ENCODE results near the gene KHDRBS1.
A peak's percentile ranks its signal among the peaks of the same experiment; 100 is the strongest.

DNA sequence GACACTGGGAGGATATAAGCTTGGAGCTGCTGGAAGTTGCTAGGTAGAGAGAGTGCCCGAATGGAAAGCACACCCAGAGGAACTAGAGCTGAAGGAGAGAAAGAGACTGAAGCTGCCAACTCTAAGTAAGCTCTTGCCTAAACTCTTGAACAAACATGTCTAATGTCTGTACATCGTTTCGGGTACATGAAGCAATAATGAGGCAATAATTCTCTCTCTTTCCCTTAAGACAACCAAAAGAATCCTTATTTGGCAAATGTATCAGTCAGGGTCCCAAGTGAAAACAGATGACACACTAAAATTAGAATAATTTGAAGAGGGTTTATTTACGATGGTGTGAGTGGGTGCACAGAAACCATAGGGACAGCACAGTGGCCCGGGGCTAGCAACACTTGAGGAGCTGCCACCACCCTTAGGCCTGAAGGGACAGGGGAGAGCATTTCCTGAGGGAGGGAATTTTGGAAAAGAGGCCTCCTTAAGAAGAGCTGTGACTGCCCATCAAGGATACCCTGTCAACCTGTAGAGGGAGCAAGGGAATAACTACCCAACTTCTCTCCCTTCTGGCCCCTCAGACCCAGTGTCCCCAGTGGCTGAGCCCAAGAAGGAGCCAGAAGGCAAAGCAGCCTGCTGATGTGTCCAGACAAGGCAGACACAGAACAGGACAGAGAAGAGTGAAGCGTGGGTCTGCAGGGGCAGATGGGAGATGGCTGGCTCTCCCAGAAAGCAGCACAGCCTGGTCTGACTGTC, 36.1 kb upstream of the KHDRBS1 start:
- TF ChIP-seq RBAK (tag by site-specific recombination; IDR thresholded peaks at IDR 0.05) (no peak), ZNF416 (tag by site-specific recombination; IDR thresholded peaks at IDR 0.05) (no peak), ZNF174 (tag by site-specific recombination; IDR thresholded peaks at IDR 0.05) (no peak), ZNF146 (tag by site-specific recombination; IDR thresholded peaks at IDR 0.05) (no peak), ZNF292 (tag by site-specific recombination; IDR thresholded peaks at IDR 0.05; ENCODE audit: borderline replicate concordance, low read depth) (no peak), ZNF830 (tag by site-specific recombination; IDR thresholded peaks at IDR 0.05; ENCODE audit: low read depth) (no peak), ZNF184 (tag by site-specific recombination; IDR thresholded peaks at IDR 0.05) (no peak), ZNF266 (tag by site-specific recombination; IDR thresholded peaks at IDR 0.05; ENCODE audit: low read depth) (no peak), ZNF585B (tag by site-specific recombination; IDR thresholded peaks at IDR 0.05) (no peak)
- TF ChIP-seq, protein P1, sequence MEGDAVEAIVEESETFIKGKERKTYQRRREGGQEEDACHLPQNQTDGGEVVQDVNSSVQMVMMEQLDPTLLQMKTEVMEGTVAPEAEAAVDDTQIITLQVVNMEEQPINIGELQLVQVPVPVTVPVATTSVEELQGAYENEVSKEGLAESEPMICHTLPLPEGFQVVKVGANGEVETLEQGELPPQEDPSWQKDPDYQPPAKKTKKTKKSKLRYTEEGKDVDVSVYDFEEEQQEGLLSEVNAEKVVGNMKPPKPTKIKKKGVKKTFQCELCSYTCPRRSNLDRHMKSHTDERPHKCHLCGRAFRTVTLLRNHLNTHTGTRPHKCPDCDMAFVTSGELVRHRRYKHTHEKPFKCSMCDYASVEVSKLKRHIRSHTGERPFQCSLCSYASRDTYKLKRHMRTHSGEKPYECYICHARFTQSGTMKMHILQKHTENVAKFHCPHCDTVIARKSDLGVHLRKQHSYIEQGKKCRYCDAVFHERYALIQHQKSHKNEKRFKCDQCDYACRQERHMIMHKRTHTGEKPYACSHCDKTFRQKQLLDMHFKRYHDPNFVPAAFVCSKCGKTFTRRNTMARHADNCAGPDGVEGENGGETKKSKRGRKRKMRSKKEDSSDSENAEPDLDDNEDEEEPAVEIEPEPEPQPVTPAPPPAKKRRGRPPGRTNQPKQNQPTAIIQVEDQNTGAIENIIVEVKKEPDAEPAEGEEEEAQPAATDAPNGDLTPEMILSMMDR (tag by site-specific recombination; IDR thresholded peaks at IDR 0.05): peak; percentile 74
